GM12878 (cell line): ENCODE results near the gene RHEB.

Source experiments
- BCL11A ChIP-seq: IDR thresholded peaks from 2 replicates; pipeline ENCODE4 v1.6.1; 2011; ENCODE audit warnings: low read depth, low read length
- BHLHE40 ChIP-seq, 2 experiments: fragments of 450-650 bp in 1 of 2; IDR thresholded peaks; 2 replicates each; pipeline ENCODE4 v1.6.1; 2011 to 2017; ENCODE audit warnings: low read depth in 2 of 2, borderline replicate concordance in 1 of 2, improper control_type of control experiment in 1 of 2, low read length in 1 of 2, mild to moderate bottlenecking in 1 of 2
- CREB1 ChIP-seq: IDR thresholded peaks from 2 replicates; pipeline ENCODE4 v1.6.1; 2012; ENCODE audit warnings: low read depth, mild to moderate bottlenecking, inconsistent platforms
- JUND ChIP-seq: IDR thresholded peaks from 2 replicates; pipeline ENCODE4 v1.6.1; 2012; ENCODE audit warnings: low read depth, mild to moderate bottlenecking, low read length, improper control_type of control experiment, moderate library complexity
- KAT2A ChIP-seq: conservative IDR thresholded peaks from 2 replicates; pipeline ENCODE4 v1.6.1; 2011; ENCODE audit warnings: low read depth, low read length; ENCODE audit not compliant: control insufficient read depth
- NFIC ChIP-seq: IDR thresholded peaks from 2 replicates; pipeline ENCODE4 v1.6.1; 2012; ENCODE audit warnings: low read depth, mild to moderate bottlenecking, inconsistent platforms, low read length, moderate library complexity
- POLR2A ChIP-seq: IDR thresholded peaks from 2 replicates; pipeline ENCODE4 v1.6.1; 2011; ENCODE audit warnings: low read depth, mild to moderate bottlenecking, low read length
- ZSCAN29 ChIP-seq: fragments of 450-650 bp; IDR thresholded peaks from 2 replicates; pipeline ENCODE4 v1.6.1; 2017; ENCODE audit warnings: mild to moderate bottlenecking, moderate library complexity
- TF ChIP-seq, protein P1 (sequence below), 3 experiments: IDR thresholded peaks in 2 of 3; conservative IDR thresholded peaks in 1 of 3; 2 replicates each; pipeline ENCODE4 v1.5.1; 2011; ENCODE audit warnings: low read depth in 3 of 3, low read length in 3 of 3, mild to moderate bottlenecking in 3 of 3, control low read depth in 2 of 3, moderate library complexity in 2 of 3, inconsistent platforms in 1 of 3, mixed read lengths in 1 of 3; ENCODE audit not compliant: control insufficient read depth in 2 of 3, insufficient read depth in 1 of 3; ENCODE audit errors: extremely low read depth in 1 of 3
- TF ChIP-seq, protein P2 (sequence below): fragments of 450-650 bp; IDR thresholded peaks from 2 replicates; pipeline ENCODE4 v1.6.1; 2017; ENCODE audit warnings: mild to moderate bottlenecking, low read depth, inconsistent platforms; ENCODE audit not compliant: poor library complexity, severe bottlenecking
- TF ChIP-seq, protein P3 (sequence below): IDR thresholded peaks from 2 replicates; pipeline ENCODE4 v1.6.1; 2011; ENCODE audit warnings: low read depth, low read length, improper control_type of control experiment, borderline replicate concordance

DNA sequence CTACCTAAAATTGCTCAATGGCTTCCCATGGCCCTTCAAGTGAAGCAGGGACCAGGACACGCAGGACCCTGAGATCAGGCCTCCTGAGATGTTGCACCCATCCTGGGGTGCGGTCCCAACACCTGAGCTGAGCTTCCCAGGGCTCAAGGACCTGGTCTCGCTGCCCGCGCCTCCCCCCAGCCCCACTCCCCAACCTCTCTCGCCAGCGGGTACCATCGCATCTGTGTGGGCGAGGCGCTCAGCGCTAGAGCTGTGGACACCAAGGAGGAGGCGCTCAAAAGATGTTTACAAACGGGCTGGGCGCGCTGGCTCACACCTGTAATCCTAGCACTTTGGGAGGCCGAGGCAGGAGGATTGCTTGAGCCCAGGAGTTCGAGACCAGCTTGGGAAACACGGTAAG lies 72.4 kb downstream of the RHEB start:
- no peak for TF ChIP-seq JUND
- TF ChIP-seq, protein P1, sequence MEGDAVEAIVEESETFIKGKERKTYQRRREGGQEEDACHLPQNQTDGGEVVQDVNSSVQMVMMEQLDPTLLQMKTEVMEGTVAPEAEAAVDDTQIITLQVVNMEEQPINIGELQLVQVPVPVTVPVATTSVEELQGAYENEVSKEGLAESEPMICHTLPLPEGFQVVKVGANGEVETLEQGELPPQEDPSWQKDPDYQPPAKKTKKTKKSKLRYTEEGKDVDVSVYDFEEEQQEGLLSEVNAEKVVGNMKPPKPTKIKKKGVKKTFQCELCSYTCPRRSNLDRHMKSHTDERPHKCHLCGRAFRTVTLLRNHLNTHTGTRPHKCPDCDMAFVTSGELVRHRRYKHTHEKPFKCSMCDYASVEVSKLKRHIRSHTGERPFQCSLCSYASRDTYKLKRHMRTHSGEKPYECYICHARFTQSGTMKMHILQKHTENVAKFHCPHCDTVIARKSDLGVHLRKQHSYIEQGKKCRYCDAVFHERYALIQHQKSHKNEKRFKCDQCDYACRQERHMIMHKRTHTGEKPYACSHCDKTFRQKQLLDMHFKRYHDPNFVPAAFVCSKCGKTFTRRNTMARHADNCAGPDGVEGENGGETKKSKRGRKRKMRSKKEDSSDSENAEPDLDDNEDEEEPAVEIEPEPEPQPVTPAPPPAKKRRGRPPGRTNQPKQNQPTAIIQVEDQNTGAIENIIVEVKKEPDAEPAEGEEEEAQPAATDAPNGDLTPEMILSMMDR (IDR thresholded peaks at IDR 0.05 in 2 of 3, conservative IDR thresholded peaks at IDR 0.05 in 1 of 3; ENCODE audit: control insufficient read depth in 2 of 3, extremely low read depth in 1 of 3, insufficient read depth in 1 of 3, low read depth in 3 of 3, low read length in 3 of 3), result no peak
- TF ChIP-seq NFIC, result no peak
- no peak for TF ChIP-seq BHLHE40 (IDR thresholded peaks at IDR 0.05; ENCODE audit: borderline replicate concordance in 1 of 2, low read depth in 2 of 2, low read length in 1 of 2)
- TF ChIP-seq, protein P2, sequence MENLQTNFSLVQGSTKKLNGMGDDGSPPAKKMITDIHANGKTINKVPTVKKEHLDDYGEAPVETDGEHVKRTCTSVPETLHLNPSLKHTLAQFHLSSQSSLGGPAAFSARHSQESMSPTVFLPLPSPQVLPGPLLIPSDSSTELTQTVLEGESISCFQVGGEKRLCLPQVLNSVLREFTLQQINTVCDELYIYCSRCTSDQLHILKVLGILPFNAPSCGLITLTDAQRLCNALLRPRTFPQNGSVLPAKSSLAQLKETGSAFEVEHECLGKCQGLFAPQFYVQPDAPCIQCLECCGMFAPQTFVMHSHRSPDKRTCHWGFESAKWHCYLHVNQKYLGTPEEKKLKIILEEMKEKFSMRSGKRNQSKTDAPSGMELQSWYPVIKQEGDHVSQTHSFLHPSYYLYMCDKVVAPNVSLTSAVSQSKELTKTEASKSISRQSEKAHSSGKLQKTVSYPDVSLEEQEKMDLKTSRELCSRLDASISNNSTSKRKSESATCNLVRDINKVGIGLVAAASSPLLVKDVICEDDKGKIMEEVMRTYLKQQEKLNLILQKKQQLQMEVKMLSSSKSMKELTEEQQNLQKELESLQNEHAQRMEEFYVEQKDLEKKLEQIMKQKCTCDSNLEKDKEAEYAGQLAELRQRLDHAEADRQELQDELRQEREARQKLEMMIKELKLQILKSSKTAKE, result no peak
- TF ChIP-seq CREB1, result no peak
- TF ChIP-seq, protein P3, sequence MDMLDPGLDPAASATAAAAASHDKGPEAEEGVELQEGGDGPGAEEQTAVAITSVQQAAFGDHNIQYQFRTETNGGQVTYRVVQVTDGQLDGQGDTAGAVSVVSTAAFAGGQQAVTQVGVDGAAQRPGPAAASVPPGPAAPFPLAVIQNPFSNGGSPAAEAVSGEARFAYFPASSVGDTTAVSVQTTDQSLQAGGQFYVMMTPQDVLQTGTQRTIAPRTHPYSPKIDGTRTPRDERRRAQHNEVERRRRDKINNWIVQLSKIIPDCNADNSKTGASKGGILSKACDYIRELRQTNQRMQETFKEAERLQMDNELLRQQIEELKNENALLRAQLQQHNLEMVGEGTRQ, result no peak
- TF ChIP-seq POLR2A, result no peak
- no peak for TF ChIP-seq ZSCAN29
- TF ChIP-seq BCL11A, result no peak
- no peak for TF ChIP-seq KAT2A
